Caco-2 (cell line): ENCODE data around the gene FAM3D. TPM values are rescaled to one million over a fixed set of nuclear protein-coding genes. Genes with fewer than 3 reads are reported as not detected.

Experiments used
- BruUV-seq: library from RNA; stranded (reverse); fragments of 400-500 nt; replicated peaks from 2 replicates; lab custom pipeline; 2021; lab: Mats Ljungman, UMichigan
- CTCF ChIA-PET: fragments of 300-600 bp; sonication (Branson Sonifier 250); formaldehyde crosslinking; loops from one replicate; lab custom pipeline; 2022; ENCODE audit warnings: antibody characterized with exemption; lab: Charles Lee
- POLR2A ChIA-PET: fragments of 300-600 bp; sonication (Branson Sonifier 250); formaldehyde crosslinking; loops from one replicate; lab custom pipeline; 2022; ENCODE audit warnings: antibody characterized with exemption; lab: Charles Lee
- DNase-seq, 2 experiments: peaks; one replicate each; pipeline versions ENCODE4 v3.0.0 to v3.0.0-alpha.2; 2020 to 2022
- H3K27me3 ChIP-seq: replicated peaks from 2 replicates; pipeline ENCODE4 v1.6.0; 2011; ENCODE audit warnings: low read length; ENCODE audit not compliant: control insufficient read depth, insufficient read depth
- H3K36me3 ChIP-seq: 2 replicates; pipeline ENCODE4 v1.5.1; 2011; ENCODE audit warnings: low read length; ENCODE audit not compliant: control insufficient read depth, insufficient read depth
- H3K4me1 ChIP-seq: fragments of 250-450 bp; sonication (Bioruptor Pico); 2 replicates; pipeline ENCODE4 v1.5.1; 2020; ENCODE audit warnings: mild to moderate bottlenecking
- H3K4me3 ChIP-seq: 2 replicates; pipeline ENCODE4 v1.5.1; 2011; ENCODE audit warnings: low read depth, mild to moderate bottlenecking, control low read depth, low read length
- H3K9me3 ChIP-seq: fragments of 250-450 bp; sonication (Bioruptor Pico); 2 replicates; pipeline ENCODE4 v1.5.1; 2020; ENCODE audit warnings: mild to moderate bottlenecking, moderate library complexity
- H3K27ac Mint-ChIP-seq: one replicate; pipeline ENCODE4 v1.8.0; 2022; ENCODE audit warnings: mixed read lengths; ENCODE audit not compliant: unreplicated experiment
- H3K27me3 Mint-ChIP-seq: one replicate; pipeline ENCODE4 v1.8.0; 2022; ENCODE audit warnings: mixed read lengths; ENCODE audit not compliant: insufficient read depth, unreplicated experiment
- H3K36me3 Mint-ChIP-seq: one replicate; pipeline ENCODE4 v1.8.0; 2022; ENCODE audit warnings: mild to moderate bottlenecking, mixed read lengths; ENCODE audit not compliant: insufficient read depth, unreplicated experiment
- H3K4me1 Mint-ChIP-seq: one replicate; pipeline ENCODE4 v1.8.0; 2022; ENCODE audit warnings: low read depth, mixed read lengths; ENCODE audit not compliant: unreplicated experiment
- H3K4me3 Mint-ChIP-seq: one replicate; pipeline ENCODE4 v1.8.0; 2022; ENCODE audit warnings: mild to moderate bottlenecking, moderate library complexity, mixed read lengths; ENCODE audit not compliant: unreplicated experiment
- H3K9me3 Mint-ChIP-seq: one replicate; pipeline ENCODE4 v1.8.0; 2022; ENCODE audit warnings: mixed read lengths; ENCODE audit not compliant: unreplicated experiment
- CTCF ChIP-seq, 2 experiments: fragments of 200-600 bp in 1 of 2; IDR thresholded peaks; 1 replicate in 1 of 2; 2 replicates in 1 of 2; pipeline versions ENCODE4 v1.5.1 to v1.8.0; 2011 to 2022; ENCODE audit warnings: antibody characterized with exemption in 1 of 2, control low read depth in 1 of 2, inconsistent platforms in 1 of 2, low read depth in 1 of 2, low read length in 1 of 2, mild to moderate bottlenecking in 1 of 2, moderate library complexity in 1 of 2; ENCODE audit not compliant: insufficient read depth in 1 of 2, severe bottlenecking in 1 of 2, unreplicated experiment in 1 of 2
- intact Hi-C: fragments of 100-400 bp; cut with micrococcal nuclease; formaldehyde crosslinking; loops from one replicate; pipeline ENCODE4 v1.10.0; 2022; ENCODE audit not compliant: unreplicated experiment
- total RNA-seq: library from RNA; stranded (reverse); gene quantifications from 2 replicates; pipeline ENCODE4 v1.2.3, GENCODE V29; 2022

FAM3D gene
- total RNA-seq, 1 experiment from 2014 or later: not detected

GRCh38 chr3:58622436-58622835, 44.1 kb downstream of the FAM3D start:
- Mint-ChIP-seq H3K4me3 (no peak overlapping the region), H3K4me1 (no peaks in the 10 kb centered on the region), H3K27ac (no peak overlapping the region), H3K36me3 (no peaks in the 10 kb centered on the region), H3K27me3 (no peaks in the 10 kb centered on the region), H3K9me3 (no peaks in the 10 kb centered on the region)
- Histone ChIP-seq H3K4me1 (no peaks in the 10 kb centered on the region), H3K27me3 (no peaks in the 10 kb centered on the region), H3K4me3 (no peak overlapping the region), H3K36me3 (no peaks in the 10 kb centered on the region), H3K9me3 (no peaks in the 10 kb centered on the region)
- BruUV-seq: no TSS peak
- CTCF ChIA-PET: interaction anchor here (1.2 to 1.4 kb wide), 2 partner anchors 10 to 62 kb away, joined by 3 to 4 read pairs; no protein-coding TSS in a partner anchor
- TF ChIP-seq CTCF (IDR thresholded peaks at IDR 0.05; ENCODE audit: insufficient read depth in 1 of 2, low read depth in 1 of 2, low read length in 1 of 2, severe bottlenecking in 1 of 2, unreplicated experiment in 1 of 2): no peak
- DNase-seq: no peak
- POLR2A ChIA-PET: no interaction called here
- intact Hi-C loops: no loop called here

GRCh38 chr3:58621086-58621830, 45.3 kb downstream of the FAM3D start:
- no peak overlapping the region for H3K27ac Mint-ChIP-seq
- no peak overlapping the region for H3K4me3 Mint-ChIP-seq
- Histone ChIP-seq H3K9me3 (no peaks in the 10 kb centered on the region), H3K27me3 (no peaks in the 10 kb centered on the region), H3K4me3 (no peak overlapping the region), H3K4me1 (no peaks in the 10 kb centered on the region), H3K36me3 (no peaks in the 10 kb centered on the region)
- H3K4me1 Mint-ChIP-seq: no peaks in the 10 kb centered on the region
- H3K27me3 Mint-ChIP-seq: no peaks in the 10 kb centered on the region
- no peaks in the 10 kb centered on the region for H3K36me3 Mint-ChIP-seq
- POLR2A ChIA-PET: no interaction called here
- intact Hi-C loops: no loop called here
- TF ChIP-seq CTCF (IDR thresholded peaks at IDR 0.05; ENCODE audit: insufficient read depth in 1 of 2, low read depth in 1 of 2, low read length in 1 of 2, severe bottlenecking in 1 of 2, unreplicated experiment in 1 of 2): no peak
- no TSS peak for BruUV-seq
- CTCF ChIA-PET: interaction anchor here (1.0 to 1.1 kb wide), 2 partner anchors 9 to 11 kb away, joined by 3 to 5 read pairs; no protein-coding TSS in a partner anchor
- no peaks in the 10 kb centered on the region for H3K9me3 Mint-ChIP-seq
- no peak for DNase-seq

- Histone ChIP-seq H3K4me1 (no peaks in the 10 kb centered on the region), H3K27me3 (no peaks in the 10 kb centered on the region), H3K9me3 (no peaks in the 10 kb centered on the region), H3K4me3 (no peak overlapping the region), H3K36me3 (no peaks in the 10 kb centered on the region)
- POLR2A ChIA-PET: no interaction called here
- Mint-ChIP-seq H3K36me3 (no peaks in the 10 kb centered on the region), H3K27me3 (no peaks in the 10 kb centered on the region), H3K4me1 (no peaks in the 10 kb centered on the region), H3K4me3 (no peak overlapping the region), H3K27ac (no peak overlapping the region), H3K9me3 (no peaks in the 10 kb centered on the region)
- CTCF ChIA-PET: no interaction called here
- no TSS peak for BruUV-seq
- TF ChIP-seq CTCF (IDR thresholded peaks at IDR 0.05; ENCODE audit: insufficient read depth in 1 of 2, low read depth in 1 of 2, low read length in 1 of 2, severe bottlenecking in 1 of 2, unreplicated experiment in 1 of 2): no peak
- intact Hi-C loops: no loop called here
- DNase-seq: no peak
Measured at GRCh38 chr3:58620421-58620820, 46.2 kb downstream of the FAM3D start.
